ENCODE data around the gene VILL. TPM values are rescaled to one million over a fixed set of nuclear protein-coding genes. Genes with fewer than 3 reads are reported as not detected.

VILL gene
- total and polyA plus RNA-seq, 10 of the 15 experiments (the other 5 are each of a cell fraction or from before 2014, with no cell fraction given) = 0.15 to 5.4 (median 2.1) TPM; not detected in 1

GRCh38 chr3:37968813-37969595, 21.6 kb upstream of the VILL start:
- H3K4me3 ChIP-seq = no peak overlapping the region
- H3K27me3 ChIP-seq (replicated peaks in 1 of 2; ENCODE audit: control insufficient read depth in 2 of 2, insufficient read depth in 2 of 2, low read length in 1 of 2) = no peaks in the 10 kb centered on the region
- intact Hi-C loops (cut with micrococcal nuclease; ENCODE audit: unreplicated experiment) = no loop called here
- no peaks in the 10 kb centered on the region for H3K4me1 ChIP-seq (ENCODE audit: control insufficient read depth, insufficient read depth, low read length)
- no peak overlapping the region for H3K4me2 ChIP-seq (ENCODE audit: control insufficient read depth, insufficient read depth)
- H3K9ac ChIP-seq (ENCODE audit: control insufficient read depth, insufficient read depth, low read length) = no peak overlapping the region
- FAIRE-seq (no peak), ATAC-seq (no peak), DNase-seq (ENCODE audit: low read depth, low spot score) (no peak)
- in situ Hi-C loops (cut with MboI) = no loop called here
- H4K20me1 ChIP-seq (ENCODE audit: control insufficient read depth, insufficient read depth) = no peaks in the 10 kb centered on the region
- POLR2A ChIA-PET = no interaction called here
- no peaks in the 10 kb centered on the region for H3K36me3 ChIP-seq (ENCODE audit: control insufficient read depth in 2 of 2, insufficient read depth in 2 of 2, low read length in 1 of 2)
- CTCF ChIA-PET = interaction anchor here (0.6 to 5.5 kb wide), 8 partner anchors 11 to 214 kb away, joined by 3 to 41 read pairs (median 6); no protein-coding TSS in a partner anchor
- no TSS peak for BruUV-seq (replicated peaks)
- SMC1A ChIA-PET (ENCODE audit: uncharacterized antibody, unreplicated experiment) = interaction anchor here (1.9 to 2.0 kb wide), 3 partner anchors 7 to 117 kb away, joined by 6 to 9 read pairs (median 7); no protein-coding TSS in a partner anchor
- H2AFZ ChIP-seq (ENCODE audit: control insufficient read depth, low read depth, low read length) = no peak overlapping the region
- no peaks in the 10 kb centered on the region for H3K9me3 ChIP-seq (replicated peaks; ENCODE audit: control insufficient read depth, insufficient read depth, low read length)
- no peaks in the 10 kb centered on the region for H3K79me2 ChIP-seq (ENCODE audit: control insufficient read depth, insufficient read depth, low read length)
- WGBS (ENCODE audit: insufficient coverage, insufficient replicate concordance, low lambda C conversion rate, missing lambda C conversion rate) = 49% methylated on average over 15 of the region's 15 CpGs
- RAD21 ChIA-PET (ENCODE audit: unreplicated experiment) = interaction anchor here (1.2 to 7.4 kb wide), 2 partner anchors 115 to 116 kb away, joined by 4 to 111 read pairs; no protein-coding TSS in a partner anchor
- no peak overlapping the region for H3K27ac ChIP-seq (ENCODE audit: control insufficient read depth, insufficient read depth)
- TF ChIP-seq ATF3 (IDR thresholded peaks at IDR 0.05; ENCODE audit: borderline replicate concordance, extremely low read depth, low read depth, low read length) (no peak), YY1 (IDR thresholded peaks at IDR 0.05; ENCODE audit: low read depth, low read length) (no peak), HDAC6 (IDR thresholded peaks at IDR 0.05; ENCODE audit: unreplicated experiment) (no peak), IRF4 (IDR thresholded peaks at IDR 0.05; ENCODE audit: low read depth, low read length) (no peak), ZZZ3 (IDR thresholded peaks at IDR 0.05; ENCODE audit: control insufficient read depth, insufficient read length, low read depth) (no peak), MAX (IDR thresholded peaks at IDR 0.05; ENCODE audit: low read depth, low read length) (no peak), ZBTB4 (CRISPR knock-in tag; IDR thresholded peaks at IDR 0.05) (no peak), NFYA (IDR thresholded peaks at IDR 0.05; ENCODE audit: borderline replicate concordance, low read depth, low read length) (no peak), MEF2A (IDR thresholded peaks at IDR 0.05; ENCODE audit: insufficient read depth, low read depth, low read length) (no peak), TBL1XR1 (IDR thresholded peaks at IDR 0.05; ENCODE audit: low read depth, low read length) (no peak), ZNF622 (IDR thresholded peaks at IDR 0.05) (no peak), RELB (IDR thresholded peaks at IDR 0.05; ENCODE audit: low read depth) (no peak), NFXL1 (IDR thresholded peaks at IDR 0.05; ENCODE audit: borderline replicate concordance) (no peak), TARDBP (IDR thresholded peaks at IDR 0.05; ENCODE audit: borderline replicate concordance) (no peak), ATF2 (IDR thresholded peaks at IDR 0.05; ENCODE audit: low read length) (no peak), RAD21 (IDR thresholded peaks at IDR 0.05; ENCODE audit: insufficient read depth, low read depth, low read length) (no peak)
